ENCODE results near the gene SEMA3C. TPM values are rescaled to one million over a fixed set of nuclear protein-coding genes. Genes with fewer than 3 reads are reported as not detected.

Gene SEMA3C
- total RNA-seq, 1 donor from 2014 or later: 103 TPM

DNA sequence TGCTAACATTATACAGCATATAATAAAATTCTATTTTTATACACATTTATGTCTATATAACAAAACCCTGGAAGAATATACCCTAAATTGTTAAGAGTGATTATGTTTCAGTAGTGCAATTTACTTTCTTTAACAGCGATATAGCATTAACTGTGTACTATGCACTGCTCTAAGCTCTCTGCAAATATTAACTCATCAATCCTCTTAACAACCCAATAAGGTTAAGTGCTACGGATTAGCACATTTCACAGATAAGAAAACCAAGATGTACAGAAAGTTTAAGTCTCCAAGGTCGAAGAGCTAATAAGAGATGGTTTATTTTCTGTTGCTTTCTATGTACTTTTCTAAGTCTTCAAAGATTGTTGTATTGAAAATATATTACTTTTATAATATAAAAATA, 95.8 kb downstream of the SEMA3C start:
- DNase-seq: no peak

- DNase-seq: no peak
These were observed 97.0 kb downstream of the SEMA3C start for GRCh38 chr7:80821771-80822319.

- no peak for DNase-seq
These were observed 99.3 kb downstream of the SEMA3C start for GRCh38 chr7:80819503-80819902.

- DNase-seq: no peak
These were observed 100.7 kb downstream of the SEMA3C start for GRCh38 chr7:80818181-80818580.

DNA sequence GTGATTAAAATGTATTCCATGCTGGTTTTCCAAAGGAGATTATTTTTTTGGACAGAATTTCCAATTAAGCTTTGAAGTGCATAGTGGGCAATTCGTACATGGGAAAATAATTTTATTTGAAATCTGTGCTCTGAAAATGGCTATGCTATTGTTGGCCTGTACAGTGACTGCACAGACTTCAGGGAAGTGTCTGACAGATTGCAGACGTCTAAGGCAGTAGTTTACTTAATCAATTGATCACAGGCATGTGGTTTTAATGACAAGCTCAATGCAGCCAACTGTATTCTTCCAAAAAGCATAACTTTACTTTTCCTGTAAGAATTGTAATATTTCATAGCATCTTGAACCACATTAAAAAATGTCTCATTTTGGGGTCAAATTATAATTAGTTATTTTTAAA, 102.0 kb downstream of the SEMA3C start:
- no peak for DNase-seq

DNA sequence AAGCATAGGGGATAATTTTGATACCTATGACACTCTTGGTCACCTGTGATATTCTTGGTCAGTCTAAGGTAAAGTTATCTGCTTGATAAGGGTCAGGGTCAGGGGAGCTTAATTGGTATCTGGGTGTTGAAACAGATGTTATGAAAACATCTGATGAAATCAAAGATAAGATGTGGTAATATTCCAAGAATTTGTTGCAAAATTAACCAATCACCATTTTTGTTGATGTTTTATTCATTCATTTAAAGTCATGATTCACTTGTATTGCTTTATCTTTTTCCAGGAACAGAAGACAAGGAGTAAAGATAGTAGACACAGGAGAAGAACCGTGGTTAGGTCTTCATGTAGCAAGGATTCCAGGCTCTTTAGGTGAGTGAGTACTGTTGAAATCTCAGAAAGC, 103.1 kb downstream of the SEMA3C start:
- no peak for DNase-seq

DNA sequence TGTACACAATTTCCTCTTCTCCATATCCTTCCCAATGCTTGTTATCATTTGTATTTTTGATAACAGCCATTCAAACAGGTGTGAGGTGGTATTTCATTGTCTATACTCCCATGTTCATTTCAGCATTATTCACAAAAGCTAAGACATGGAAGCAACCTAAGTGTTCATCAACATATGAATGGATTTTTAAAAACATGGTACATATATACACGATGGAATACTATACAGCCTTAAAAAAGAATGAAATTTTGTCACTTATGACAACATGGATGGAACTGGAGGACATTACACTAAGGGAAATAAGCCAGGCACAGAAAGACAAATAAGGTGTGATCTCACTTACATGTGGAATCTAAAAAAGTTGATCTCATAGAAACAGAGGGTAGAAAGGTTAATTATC, 109.3 kb downstream of the SEMA3C start:
- no peak for DNase-seq

GRCh38 chr7:80807166-80807900, 111.5 kb downstream of the SEMA3C start:
- no peak for DNase-seq

DNA sequence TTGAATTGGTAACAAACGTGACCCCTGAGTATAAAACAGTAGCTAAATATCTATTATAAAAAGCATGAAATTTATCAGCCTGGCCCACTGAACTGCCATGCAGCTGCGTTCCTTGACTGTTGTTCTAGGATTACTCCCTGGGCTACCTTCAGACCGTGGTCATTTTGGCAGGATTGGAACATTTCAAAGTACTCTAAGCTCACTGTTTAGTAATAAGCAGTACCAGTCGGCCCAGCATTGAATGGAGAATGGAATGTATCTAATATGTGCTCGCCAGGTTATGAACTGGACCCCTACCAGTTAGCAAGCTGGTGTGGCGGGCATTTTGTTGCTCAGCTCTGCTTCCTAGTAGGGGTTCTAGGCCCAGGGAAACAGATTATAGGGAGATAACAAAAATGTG, 112.2 kb downstream of the SEMA3C start:
- DNase-seq: no peak

GRCh38 chr7:80804589-80804988, 114.3 kb downstream of the SEMA3C start:
- no peak for DNase-seq

DNA sequence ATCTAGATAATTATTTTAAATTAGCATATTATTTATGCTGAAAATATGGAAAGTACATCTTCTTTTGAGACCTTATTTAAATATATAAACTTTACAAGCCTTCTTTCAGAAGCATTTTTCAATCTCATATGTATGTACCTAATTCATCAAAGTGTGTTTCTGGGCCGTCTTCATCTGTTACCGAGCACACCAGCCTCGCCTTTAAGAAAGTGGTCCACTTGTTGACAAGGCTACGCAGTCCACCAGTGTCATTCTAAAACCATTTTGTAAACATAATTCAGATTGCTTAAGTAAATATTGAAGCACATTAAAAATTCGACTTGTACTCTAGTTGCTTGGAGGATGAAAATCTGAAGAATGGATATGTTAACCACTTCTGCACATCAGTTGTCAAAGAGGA, 116.3 kb downstream of the SEMA3C start:
- no peak for DNase-seq

- peak; percentile 78 for DNase-seq
These were observed 123.9 kb downstream of the SEMA3C start for GRCh38 chr7:80794631-80795573.

DNA sequence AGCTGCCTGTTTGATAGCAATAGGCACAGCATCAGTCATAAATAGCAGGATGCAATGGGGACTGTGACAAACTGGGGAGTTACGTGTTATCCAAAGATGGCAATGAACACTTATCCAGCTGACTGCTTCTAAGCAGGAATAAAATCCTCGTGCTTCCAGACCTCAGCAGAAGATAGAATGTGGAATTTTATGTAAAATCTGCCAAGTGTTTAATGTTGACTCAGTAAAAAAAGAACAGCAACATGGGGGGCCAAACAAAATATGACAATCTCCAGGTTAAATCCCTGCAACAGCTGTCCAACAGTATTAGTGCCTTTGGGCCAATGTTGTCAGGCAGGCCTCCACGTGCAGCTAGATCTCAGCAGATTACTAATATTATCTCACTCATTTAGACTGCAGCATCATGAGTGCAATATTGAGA, 127.3 kb downstream of the SEMA3C start:
- DNase-seq: peak; percentile 30

DNA sequence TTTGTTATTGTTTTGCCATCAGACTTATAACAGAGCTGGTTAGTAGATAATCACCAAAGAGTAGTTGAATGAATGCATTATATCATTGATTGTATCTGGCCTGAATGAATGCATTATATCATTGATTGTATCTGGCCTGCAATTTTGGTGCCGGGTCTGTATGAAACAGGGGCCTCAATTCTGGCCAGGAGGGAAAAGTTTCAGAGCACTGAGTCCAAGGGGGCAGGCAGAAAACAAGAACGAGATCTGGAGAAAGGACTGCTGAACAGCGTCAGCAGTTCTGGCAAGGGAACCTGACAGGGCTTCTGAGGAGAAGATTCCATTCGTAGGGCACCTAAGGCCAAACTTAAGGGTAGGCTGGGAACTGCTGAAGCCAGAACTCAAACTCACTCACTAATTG, 128.0 kb downstream of the SEMA3C start:
- no peak for DNase-seq

DNA sequence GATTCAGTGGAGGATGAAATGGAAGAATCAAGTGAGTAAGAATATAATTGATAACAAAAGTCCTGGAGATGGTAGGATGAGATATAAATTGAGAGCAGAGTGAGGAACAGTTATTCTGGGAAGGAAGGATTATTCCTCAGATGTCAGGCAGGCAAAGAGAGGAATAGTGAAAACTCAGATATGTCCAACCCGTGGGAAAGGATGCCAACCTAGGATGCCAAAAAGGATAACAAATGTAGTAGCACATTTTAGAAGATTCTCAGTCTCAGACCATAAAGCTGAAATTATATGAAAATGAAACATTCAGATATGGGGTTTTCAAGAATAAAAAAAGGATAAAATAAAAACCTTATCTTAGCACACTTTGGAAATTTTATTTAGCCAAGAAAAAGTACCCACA, 131.1 kb downstream of the SEMA3C start:
- no peak for DNase-seq

- DNase-seq: peak; percentile 75
These were observed 132.8 kb downstream of the SEMA3C start for GRCh38 chr7:80785961-80786536.

GRCh38 chr7:80785276-80785675, 133.6 kb downstream of the SEMA3C start:
- DNase-seq: no peak

- no peak for DNase-seq
These were observed 135.0 kb downstream of the SEMA3C start for GRCh38 chr7:80783678-80784327.

GRCh38 chr7:80783186-80783677, 135.6 kb downstream of the SEMA3C start:
- DNase-seq: no peak

DNA sequence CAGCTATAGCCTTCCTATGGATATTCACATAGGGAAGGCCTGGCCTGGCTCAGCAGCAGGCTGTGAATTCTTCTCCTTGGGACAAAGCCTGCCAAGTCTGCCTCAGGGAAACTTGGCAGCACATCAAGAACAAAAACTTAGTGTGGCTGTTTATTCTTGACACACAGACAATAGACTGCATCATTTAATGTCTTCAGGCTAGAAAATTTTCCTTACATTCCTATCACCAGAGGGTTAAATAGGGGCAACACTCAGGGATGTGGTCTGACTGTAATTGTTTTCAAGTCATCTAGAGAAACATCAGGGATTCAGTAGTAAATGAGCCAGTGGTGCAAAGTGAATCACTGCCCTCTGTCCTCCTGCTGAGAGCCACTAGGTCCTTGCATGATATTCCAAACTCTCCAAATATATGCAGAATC, 137.3 kb downstream of the SEMA3C start:
- DNase-seq: peak; percentile 64

DNA sequence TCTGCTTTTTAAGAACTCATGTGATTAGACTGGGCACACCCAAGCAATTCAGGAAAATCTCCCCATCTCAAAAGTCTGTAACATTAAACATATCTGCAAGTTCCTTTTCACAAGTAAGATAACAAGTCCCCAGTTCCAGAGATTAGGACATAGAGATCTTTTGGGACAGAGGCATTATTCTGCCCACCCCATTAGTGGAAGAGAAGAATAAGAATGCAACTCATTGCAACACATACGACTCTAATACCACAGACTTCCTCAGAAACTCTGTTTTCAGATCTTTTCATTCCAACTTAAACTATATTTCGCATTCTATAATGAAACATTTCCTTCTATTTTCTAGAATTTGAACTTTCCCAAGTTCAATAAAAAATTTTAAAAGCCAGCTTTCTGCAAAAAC, 137.7 kb downstream of the SEMA3C start:
- DNase-seq: no peak

GRCh38 chr7:80779456-80779855, 139.4 kb downstream of the SEMA3C start:
- DNase-seq: no peak

Data from skin of body (tissue), 2 donors.